NCI-H1092 treated with DMSO at 0.1 percent for 48 hours (cell line): Measurements from ENCODE around the gene OIP5.

ENCODE experiments used
- DNase-seq: peaks from one replicate; lab custom pipeline; 2025; lab: John Stamatoyannopoulos, UW

The OIP5 gene

GRCh38 chr15:41259546-41260189 is 72.7 kb downstream of the OIP5 start:
- no peak for DNase-seq
